GM23248 (cell line): ENCODE measurements around the gene ZKSCAN4.

Source experiments
- EZH2 ChIP-seq: fragments of 200-600 bp; sonication (generic); IDR thresholded peaks from 2 replicates; pipeline ENCODE4 v1.6.1; 2018; ENCODE audit warnings: antibody characterized with exemption, mild to moderate bottlenecking; ENCODE audit not compliant: insufficient read depth, poor library complexity, severe bottlenecking
- EZH2phosphoT487 ChIP-seq: fragments of 200-600 bp; sonication (generic); IDR thresholded peaks from 2 replicates; pipeline ENCODE4 v1.6.1; 2018; ENCODE audit warnings: antibody characterized with exemption, moderate library complexity, mild to moderate bottlenecking, low read depth; ENCODE audit not compliant: insufficient read depth

- TF ChIP-seq EZH2phosphoT487, result no peak
- TF ChIP-seq EZH2, result no peak
Observed at GRCh38 chr6:28257042-28257441, 5.0 kb upstream of the ZKSCAN4 start.
